B cell (primary cell): ENCODE measurements around the gene RGS19. TPM values are rescaled to one million over a fixed set of nuclear protein-coding genes. Genes with fewer than 3 reads are reported as not detected.

Source experiments
- ATAC-seq: fragments of 200-7000 bp; cut with Tn5 transposase; one replicate; pipeline ENCODE4 v1.10.0; 2021; ENCODE audit warnings: low read depth, mild to moderate bottlenecking, moderate number of reproducible peaks, moderate library complexity
- CTCF ChIA-PET: fragments of 350-600 bp; sonication (Branson Sonifier 250); formaldehyde crosslinking; loops from one replicate; lab custom pipeline; 2021; ENCODE audit warnings: antibody characterized with exemption, inconsistent platforms; lab: Charles Lee
- POLR2A ChIA-PET: fragments of 350-600 bp; sonication (Branson Sonifier 250); formaldehyde crosslinking; loops from one replicate; lab custom pipeline; 2021; ENCODE audit warnings: antibody characterized with exemption; lab: Charles Lee
- DNase-seq: peaks from one replicate; pipeline ENCODE4 v3.0.0; 2013
- H2AFZ ChIP-seq: 2 replicates; pipeline ENCODE4 v1.6.1; 2012; ENCODE audit warnings: mild to moderate bottlenecking, low read depth, low read length; ENCODE audit not compliant: insufficient read depth, poor library complexity, severe bottlenecking
- H3K27ac ChIP-seq, 2 donors: 1 replicate in 1 of 2; 2 replicates in 1 of 2; pipeline ENCODE4 v1.5.1; 2012 to 2013; ENCODE audit warnings: low read length in 2 of 2, mild to moderate bottlenecking in 2 of 2, moderate library complexity in 1 of 2
- H3K27me3 ChIP-seq, 4 experiments: fragments of 200-600 bp in 1 of 4; sonication (generic) in 1 of 4; replicated peaks in 1 of 4; 1 replicate in 2 of 4; 2 replicates in 2 of 4; pipeline versions ENCODE4 v1.6.1 to v1.7.0; 2013 to 2016; ENCODE audit warnings: low read length in 3 of 4, mild to moderate bottlenecking in 2 of 4, mixed read lengths in 1 of 4, moderate library complexity in 1 of 4; ENCODE audit not compliant: insufficient read depth in 4 of 4, control insufficient read depth in 3 of 4; ENCODE audit errors: control extremely low read depth in 1 of 4
- H3K36me3 ChIP-seq, 2 experiments: replicated peaks in 1 of 2; 1 replicate in 1 of 2; 2 replicates in 1 of 2; pipeline versions ENCODE4 v1.6.1 to v1.7.1; 2013; ENCODE audit warnings: low read length in 1 of 2; ENCODE audit not compliant: insufficient read depth in 2 of 2, control insufficient read depth in 1 of 2; ENCODE audit errors: control extremely low read depth in 1 of 2, extremely low read depth in 1 of 2
- H3K4me1 ChIP-seq, 2 donors: fragments of 200-600 bp in 1 of 2; sonication (generic) in 1 of 2; 1 replicate in 1 of 2; 2 replicates in 1 of 2; pipeline versions ENCODE4 v1.5.1 to v1.6.1; 2013 to 2017; ENCODE audit warnings: low read length in 2 of 2; ENCODE audit not compliant: control insufficient read depth in 2 of 2, insufficient read depth in 2 of 2
- H3K4me2 ChIP-seq: replicated peaks from 2 replicates; pipeline ENCODE3; 2012; ENCODE audit warnings: mild to moderate bottlenecking, low read depth, low read length; ENCODE audit not compliant: poor library complexity, severe bottlenecking
- H3K4me3 ChIP-seq, 5 experiments: fragments of 200-600 bp in 1 of 5; sonication (generic) in 1 of 5; 1 replicate in 3 of 5; 2 replicates in 2 of 5; pipeline versions ENCODE4 v1.5.1 to v1.7.0; 2011 to 2016; ENCODE audit warnings: low read length in 4 of 5, mild to moderate bottlenecking in 4 of 5, low read depth in 2 of 5, control low read depth in 1 of 5, moderate library complexity in 1 of 5; ENCODE audit not compliant: insufficient read depth in 1 of 5; ENCODE audit errors: control extremely low read depth in 1 of 5, extremely low read depth in 1 of 5
- H3K79me2 ChIP-seq: fragments of 200-600 bp; sonication (generic); one replicate; pipeline ENCODE4 v1.6.0; 2016; ENCODE audit warnings: low read length; ENCODE audit not compliant: control insufficient read depth, insufficient read depth
- H3K9ac ChIP-seq: fragments of 200-600 bp; sonication (generic); 2 replicates; pipeline ENCODE4 v1.6.1; 2017; ENCODE audit warnings: mild to moderate bottlenecking, low read length, moderate library complexity
- H3K9me3 ChIP-seq, 3 donors: one replicate each; pipeline versions ENCODE4 v1.6.1 to v1.7.1; 2013; ENCODE audit warnings: low read length in 2 of 3; ENCODE audit not compliant: control insufficient read depth in 2 of 3, insufficient read depth in 1 of 3; ENCODE audit errors: control extremely low read depth in 1 of 3
- H4K20me1 ChIP-seq: 2 replicates; pipeline ENCODE4 v1.6.0; 2012; ENCODE audit warnings: mild to moderate bottlenecking, low read length; ENCODE audit not compliant: insufficient read depth, control insufficient read depth, poor library complexity, severe bottlenecking
- H3K27ac Mint-ChIP-seq: one replicate; pipeline ENCODE4 v1.8.0; 2021; ENCODE audit warnings: mixed read lengths
- H3K27me3 Mint-ChIP-seq: one replicate; pipeline ENCODE4 v1.8.0; 2021; ENCODE audit warnings: mixed read lengths
- H3K4me1 Mint-ChIP-seq: one replicate; pipeline ENCODE4 v1.8.0; 2021; ENCODE audit warnings: mixed read lengths
- H3K4me3 Mint-ChIP-seq: one replicate; pipeline ENCODE4 v1.8.0; 2021; ENCODE audit warnings: mixed read lengths
- H3K9me3 Mint-ChIP-seq: one replicate; pipeline ENCODE4 v1.8.0; 2022; ENCODE audit warnings: mixed read lengths; ENCODE audit not compliant: insufficient read depth
- EZH2 ChIP-seq: IDR thresholded peaks from 2 replicates; pipeline ENCODE4 v1.6.1; 2012; ENCODE audit warnings: borderline replicate concordance, low read depth, mild to moderate bottlenecking, moderate library complexity, low read length; ENCODE audit not compliant: insufficient read depth, poor library complexity, severe bottlenecking
- WGBS: methylation state at CpG from one replicate; pipeline ENCODE4 v1.1.5; 2013; ENCODE audit warnings: missing lambda C conversion rate; ENCODE audit not compliant: insufficient coverage; 5-methylcytosine and 5-hydroxymethylcytosine counted together
- intact Hi-C: fragments of 100-400 bp; cut with micrococcal nuclease; formaldehyde crosslinking; loops from one replicate; pipeline ENCODE4 v1.10.0; 2022
- polyA plus RNA-seq: library from polyadenylated mRNA; depleted of rRNA; stranded (reverse); fragments of >200 nt; gene quantifications from 2 replicates; pipeline ENCODE4 v1.2.3, GENCODE V29; 2012
- total RNA-seq, 2 donors: library from RNA; stranded (reverse); fragments of 120-200 nt in 1 of 2; gene quantifications; 1 replicate in 1 of 2; 2 replicates in 1 of 2; pipeline versions ENCODE4 v1.2.3 to v1.2.4, GENCODE V29; 2013 to 2022
- TF ChIP-seq, protein P1 (sequence below): fragments of 200-600 bp; IDR thresholded peaks from one replicate; pipeline ENCODE4 v1.8.0; 2022; ENCODE audit warnings: antibody characterized with exemption, mild to moderate bottlenecking

The RGS19 gene
- total and polyA plus RNA-seq, 2 donors (not counting 1 experiment from before 2014, with no cell fraction given) = 69.4 to 203 TPM

DNA sequence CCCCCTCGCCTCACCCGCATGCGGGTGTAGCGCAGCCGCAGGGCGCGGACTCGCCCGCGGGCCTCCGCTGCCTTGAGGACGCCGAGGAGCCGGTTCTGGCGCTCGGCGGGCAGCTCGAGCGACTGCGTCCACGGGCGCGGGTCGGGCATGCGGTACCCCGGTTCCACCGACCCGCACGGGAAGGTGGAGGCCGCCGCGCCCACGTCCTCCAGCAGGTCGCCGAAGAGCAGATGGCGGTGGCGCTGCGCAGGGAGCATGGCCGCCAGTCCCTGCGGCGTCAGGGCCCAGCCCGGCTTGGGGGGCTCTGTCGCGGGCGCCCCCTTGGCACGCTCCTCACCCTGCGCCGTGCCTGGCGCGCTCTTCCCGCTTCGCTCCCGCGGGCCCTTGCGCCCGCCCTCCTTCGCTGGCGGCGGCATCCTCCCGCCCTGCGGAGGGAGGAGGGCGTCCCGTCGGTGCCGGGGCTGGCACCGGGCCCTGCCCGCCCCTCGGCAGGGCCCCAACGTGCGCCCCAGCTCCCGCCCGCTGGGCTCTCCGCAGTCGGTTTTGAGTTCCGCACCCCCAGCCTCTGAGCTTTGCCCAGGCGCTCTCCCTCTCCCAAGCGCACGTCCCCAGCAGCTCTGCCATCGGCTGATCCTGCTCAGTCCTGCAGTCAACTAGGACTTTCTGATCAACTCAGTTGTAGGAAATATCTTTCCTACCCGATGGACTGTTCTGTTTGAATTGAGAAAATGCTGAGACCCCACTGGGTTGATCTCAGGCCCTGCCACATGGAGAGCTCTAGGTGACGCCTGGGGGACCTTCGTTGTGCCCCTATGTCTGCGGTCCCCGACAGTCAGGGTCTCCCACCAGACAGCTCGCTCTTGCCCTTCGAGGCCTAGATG is 4.7 kb upstream of the RGS19 start, which contains the start of gene LKAAEAR1:
LKAAEAR1 (minus strand) TSS at position 595 of the 881 bp plus-strand sequence; CDS start at position 416, 179 bp downstream.
- Histone ChIP-seq H3K27me3 (peaks cover 0 to 14% (median 3%) of the 10 kb centered on the region in 4 experiments), H3K36me3 (no peaks in the 10 kb centered on the region), H3K4me1 (peaks cover 40 to 42% of the 10 kb centered on the region in 2 donors), H3K9me3 (peaks cover 0 to 18% (median 0%) of the 10 kb centered on the region in 3 donors), H3K4me3 (peak within 1 kb of the TSS in 4 of 5 experiments; percentile 32 to 62 (median 56)), H3K27ac (no peak within 1 kb of the TSS), H2AFZ (peak within 1 kb of the TSS; percentile 69), H3K9ac (peak within 1 kb of the TSS; percentile 61), H3K79me2 (peaks cover under 1% of the 10 kb centered on the region), H4K20me1 (peaks cover 23% of the 10 kb centered on the region), H3K4me2 (peak within 1 kb of the TSS; percentile 96)
- H3K27ac Mint-ChIP-seq = peak within 1 kb of the TSS; percentile 76
- 3% methylated on average over 86 of the region's 86 CpGs for WGBS
- H3K27me3 Mint-ChIP-seq = peaks cover 11% of the 10 kb centered on the region
- intact Hi-C loops = loop anchor here (1.0 to 5.0 kb wide), 4 partner anchors 16 to 102 kb away; partner anchors contain the start of gene PRPF6
- TF ChIP-seq EZH2 = no peak
- TF ChIP-seq, protein P1, sequence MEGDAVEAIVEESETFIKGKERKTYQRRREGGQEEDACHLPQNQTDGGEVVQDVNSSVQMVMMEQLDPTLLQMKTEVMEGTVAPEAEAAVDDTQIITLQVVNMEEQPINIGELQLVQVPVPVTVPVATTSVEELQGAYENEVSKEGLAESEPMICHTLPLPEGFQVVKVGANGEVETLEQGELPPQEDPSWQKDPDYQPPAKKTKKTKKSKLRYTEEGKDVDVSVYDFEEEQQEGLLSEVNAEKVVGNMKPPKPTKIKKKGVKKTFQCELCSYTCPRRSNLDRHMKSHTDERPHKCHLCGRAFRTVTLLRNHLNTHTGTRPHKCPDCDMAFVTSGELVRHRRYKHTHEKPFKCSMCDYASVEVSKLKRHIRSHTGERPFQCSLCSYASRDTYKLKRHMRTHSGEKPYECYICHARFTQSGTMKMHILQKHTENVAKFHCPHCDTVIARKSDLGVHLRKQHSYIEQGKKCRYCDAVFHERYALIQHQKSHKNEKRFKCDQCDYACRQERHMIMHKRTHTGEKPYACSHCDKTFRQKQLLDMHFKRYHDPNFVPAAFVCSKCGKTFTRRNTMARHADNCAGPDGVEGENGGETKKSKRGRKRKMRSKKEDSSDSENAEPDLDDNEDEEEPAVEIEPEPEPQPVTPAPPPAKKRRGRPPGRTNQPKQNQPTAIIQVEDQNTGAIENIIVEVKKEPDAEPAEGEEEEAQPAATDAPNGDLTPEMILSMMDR = peak; percentile 41
- ChIA-PET POLR2A (interaction anchor here (0.7 to 2.7 kb wide), 7 partner anchors 16 to 45 kb away, joined by 3 to 21 read pairs (median 3); partner anchors contain the start of genes NPBWR2 and TCEA2), CTCF (interaction anchor here (0.7 to 11.8 kb wide), 16 partner anchors 12 to 218 kb away, joined by 3 to 220 read pairs (median 6); partner anchors contain the start of genes NPBWR2, SAMD10 and TCEA2)
- ATAC-seq = no peak
- DNase-seq = peak; percentile 47
- H3K4me3 Mint-ChIP-seq = peak within 1 kb of the TSS; percentile 90
- H3K4me1 Mint-ChIP-seq = peaks cover 35% of the 10 kb centered on the region
- no peaks in the 10 kb centered on the region for H3K9me3 Mint-ChIP-seq
